MM.1S (cell line): ENCODE data around the gene TCEANC2.

Experiments used
- DNase-seq: peaks from one replicate; pipeline ENCODE4 v3.0.0-alpha.2; 2015
- H2AFZ ChIP-seq: fragments of 300-600 bp; sonication (generic); 2 replicates; pipeline ENCODE4 v1.6.0; 2016; ENCODE audit warnings: antibody characterized with exemption, low read length
- H3F3A ChIP-seq: fragments of 300-600 bp; sonication (generic); 2 replicates; pipeline ENCODE4 v1.6.1; 2016; ENCODE audit warnings: mild to moderate bottlenecking, antibody characterized with exemption, low read length, moderate library complexity, mixed read lengths; ENCODE audit not compliant: insufficient read depth
- H3K27ac ChIP-seq: fragments of 300-600 bp; sonication (generic); 2 replicates; pipeline ENCODE4 v1.5.1; 2016; ENCODE audit warnings: mild to moderate bottlenecking, low read length
- H3K27me3 ChIP-seq: fragments of 300-600 bp; sonication (generic); replicated peaks from 2 replicates; pipeline ENCODE4 v1.6.0; 2016; ENCODE audit warnings: low read length; ENCODE audit not compliant: insufficient read depth
- H3K36me3 ChIP-seq: fragments of 300-600 bp; sonication (generic); replicated peaks from 2 replicates; pipeline ENCODE4 v1.6.1; 2016; ENCODE audit warnings: mild to moderate bottlenecking, low read length, mixed read lengths; ENCODE audit not compliant: insufficient read depth
- H3K4me1 ChIP-seq: fragments of 300-600 bp; sonication (generic); 2 replicates; pipeline ENCODE4 v1.6.1; 2016; ENCODE audit warnings: low read length, mixed read lengths
- H3K4me2 ChIP-seq: fragments of 300-600 bp; sonication (generic); 2 replicates; pipeline ENCODE4 v1.6.0; 2016; ENCODE audit warnings: low read depth, low read length
- H3K4me3 ChIP-seq: fragments of 300-600 bp; sonication (generic); 2 replicates; pipeline ENCODE4 v1.5.1; 2016; ENCODE audit warnings: low read length, mixed read lengths
- H3K79me2 ChIP-seq: fragments of 300-600 bp; sonication (generic); 2 replicates; pipeline ENCODE4 v1.6.1; 2016; ENCODE audit warnings: mixed run types, low read length, mixed read lengths
- H3K9ac ChIP-seq: fragments of 300-600 bp; sonication (generic); 2 replicates; pipeline ENCODE4 v1.6.1; 2016; ENCODE audit warnings: low read length, mixed read lengths
- H3K9me2 ChIP-seq: fragments of 300-600 bp; sonication (generic); replicated peaks from 2 replicates; pipeline ENCODE4 v1.6.1; 2016; ENCODE audit warnings: mild to moderate bottlenecking, low read length, mixed read lengths; ENCODE audit not compliant: insufficient read depth
- H3K9me3 ChIP-seq: fragments of 300-600 bp; sonication (generic); replicated peaks from 2 replicates; pipeline ENCODE4 v1.6.1; 2016; ENCODE audit warnings: mild to moderate bottlenecking, low read length, mixed read lengths; ENCODE audit not compliant: insufficient read depth
- H4K20me1 ChIP-seq: fragments of 300-600 bp; sonication (generic); 2 replicates; pipeline ENCODE4 v1.6.1; 2016; ENCODE audit warnings: mild to moderate bottlenecking, low read length, moderate library complexity, mixed read lengths; ENCODE audit not compliant: insufficient read depth
- EZH2 ChIP-seq: fragments of 300-600 bp; sonication (generic); optimal IDR thresholded peaks from 2 replicates; pipeline ENCODE3; 2017; ENCODE audit warnings: low read depth, mild to moderate bottlenecking, antibody characterized with exemption, low read length, mixed read lengths
- EZH2phosphoT487 ChIP-seq: fragments of 300-600 bp; sonication (generic); IDR thresholded peaks from 2 replicates; pipeline ENCODE4 v1.6.1; 2018; ENCODE audit warnings: antibody characterized with exemption, low read length
- TF ChIP-seq, protein P1 (sequence below): fragments of 300-600 bp; sonication (generic); IDR thresholded peaks from 2 replicates; pipeline ENCODE4 v1.5.1; 2016; ENCODE audit warnings: antibody characterized with exemption, low read length, mixed read lengths

Gene TCEANC2

DNA sequence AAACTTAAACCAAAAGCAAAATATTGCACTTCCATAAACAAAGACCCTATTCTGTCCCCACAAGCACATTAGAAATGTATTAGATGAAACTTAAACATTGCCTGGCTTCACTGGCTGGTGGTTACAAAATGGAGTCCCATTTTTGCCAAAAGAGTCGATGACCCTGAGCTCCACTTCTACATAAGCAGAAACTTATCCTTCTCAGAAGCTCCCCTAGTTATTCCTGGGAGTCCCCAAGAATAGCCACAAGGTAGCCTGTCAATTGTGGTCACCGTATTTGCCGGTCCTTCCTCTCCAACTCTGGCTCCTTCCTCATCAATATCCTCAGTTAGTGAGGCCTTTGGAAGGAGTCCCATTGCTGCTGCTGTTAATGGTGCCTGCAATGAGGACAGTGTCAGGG is 62.1 kb downstream of the TCEANC2 start:
- Histone ChIP-seq H4K20me1 (no peaks in the 10 kb centered on the region), H3K9me2 (no peaks in the 10 kb centered on the region), H2AFZ (no peak overlapping the region), H3K9me3 (no peaks in the 10 kb centered on the region), H3K9ac (no peak overlapping the region), H3K36me3 (no peaks in the 10 kb centered on the region), H3K4me2 (no peak overlapping the region), H3K4me1 (no peaks in the 10 kb centered on the region), H3K79me2 (no peaks in the 10 kb centered on the region), H3F3A (no peaks in the 10 kb centered on the region), H3K4me3 (no peak overlapping the region), H3K27ac (no peak overlapping the region), H3K27me3 (no peaks in the 10 kb centered on the region)
- no peak for TF ChIP-seq EZH2phosphoT487
- TF ChIP-seq EZH2: no peak
- TF ChIP-seq, protein P1, sequence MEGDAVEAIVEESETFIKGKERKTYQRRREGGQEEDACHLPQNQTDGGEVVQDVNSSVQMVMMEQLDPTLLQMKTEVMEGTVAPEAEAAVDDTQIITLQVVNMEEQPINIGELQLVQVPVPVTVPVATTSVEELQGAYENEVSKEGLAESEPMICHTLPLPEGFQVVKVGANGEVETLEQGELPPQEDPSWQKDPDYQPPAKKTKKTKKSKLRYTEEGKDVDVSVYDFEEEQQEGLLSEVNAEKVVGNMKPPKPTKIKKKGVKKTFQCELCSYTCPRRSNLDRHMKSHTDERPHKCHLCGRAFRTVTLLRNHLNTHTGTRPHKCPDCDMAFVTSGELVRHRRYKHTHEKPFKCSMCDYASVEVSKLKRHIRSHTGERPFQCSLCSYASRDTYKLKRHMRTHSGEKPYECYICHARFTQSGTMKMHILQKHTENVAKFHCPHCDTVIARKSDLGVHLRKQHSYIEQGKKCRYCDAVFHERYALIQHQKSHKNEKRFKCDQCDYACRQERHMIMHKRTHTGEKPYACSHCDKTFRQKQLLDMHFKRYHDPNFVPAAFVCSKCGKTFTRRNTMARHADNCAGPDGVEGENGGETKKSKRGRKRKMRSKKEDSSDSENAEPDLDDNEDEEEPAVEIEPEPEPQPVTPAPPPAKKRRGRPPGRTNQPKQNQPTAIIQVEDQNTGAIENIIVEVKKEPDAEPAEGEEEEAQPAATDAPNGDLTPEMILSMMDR: no peak
- no peak for DNase-seq

DNA sequence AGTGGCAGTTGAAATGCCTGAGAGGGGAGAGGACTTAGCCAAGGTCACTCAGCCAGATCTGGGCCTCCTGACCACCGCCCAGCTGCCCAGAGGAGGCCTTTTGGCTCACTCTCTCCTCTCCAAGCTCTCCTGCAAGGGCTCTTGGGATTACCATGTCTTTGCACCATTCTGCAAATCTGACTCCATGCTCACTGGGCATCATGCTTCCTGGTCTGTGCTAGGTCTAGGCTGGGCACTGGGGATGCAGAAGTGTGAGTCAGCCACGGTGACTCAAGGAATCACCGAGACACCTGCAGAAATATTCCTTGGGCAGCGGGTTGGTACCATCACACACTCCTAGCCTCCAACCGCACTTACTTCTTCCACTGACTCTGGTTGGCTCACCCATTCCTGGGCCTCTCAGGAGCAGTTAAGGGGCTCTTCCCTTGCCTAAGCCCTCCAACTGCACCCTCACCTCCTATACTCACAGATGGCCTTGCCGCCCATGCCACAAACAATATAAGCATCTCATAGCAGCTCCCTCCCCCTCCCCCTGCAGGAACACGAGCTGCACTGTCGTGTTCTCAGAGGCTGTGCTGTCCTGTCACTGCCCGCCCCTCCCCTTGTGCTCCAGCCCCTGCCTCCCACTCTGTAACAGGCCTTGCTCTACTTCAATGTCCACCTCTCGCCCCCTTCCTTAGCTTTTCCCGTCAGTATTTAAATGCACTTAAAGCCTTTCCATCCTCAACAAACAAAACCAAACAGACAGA is 64.6 kb downstream of the TCEANC2 start:
- no peaks in the 10 kb centered on the region for H3K79me2 ChIP-seq
- H3K27ac ChIP-seq: no peak overlapping the region
- no peak overlapping the region for H3K9ac ChIP-seq
- no peak overlapping the region for H3K4me3 ChIP-seq
- TF ChIP-seq EZH2phosphoT487 (no peak), EZH2 (no peak)
- TF ChIP-seq, protein P1: no peak
- no peaks in the 10 kb centered on the region for H3K9me2 ChIP-seq
- no peak overlapping the region for H2AFZ ChIP-seq
- H3K4me2 ChIP-seq: no peak overlapping the region
- no peaks in the 10 kb centered on the region for H4K20me1 ChIP-seq
- H3K9me3 ChIP-seq: no peaks in the 10 kb centered on the region
- H3K36me3 ChIP-seq: no peaks in the 10 kb centered on the region
- H3F3A ChIP-seq: no peaks in the 10 kb centered on the region
- H3K27me3 ChIP-seq: no peaks in the 10 kb centered on the region
- no peak for DNase-seq
- H3K4me1 ChIP-seq: 0 out of 2 replicates have a peak, but pooled peaks cover 4% of the 10 kb centered on the region

DNA sequence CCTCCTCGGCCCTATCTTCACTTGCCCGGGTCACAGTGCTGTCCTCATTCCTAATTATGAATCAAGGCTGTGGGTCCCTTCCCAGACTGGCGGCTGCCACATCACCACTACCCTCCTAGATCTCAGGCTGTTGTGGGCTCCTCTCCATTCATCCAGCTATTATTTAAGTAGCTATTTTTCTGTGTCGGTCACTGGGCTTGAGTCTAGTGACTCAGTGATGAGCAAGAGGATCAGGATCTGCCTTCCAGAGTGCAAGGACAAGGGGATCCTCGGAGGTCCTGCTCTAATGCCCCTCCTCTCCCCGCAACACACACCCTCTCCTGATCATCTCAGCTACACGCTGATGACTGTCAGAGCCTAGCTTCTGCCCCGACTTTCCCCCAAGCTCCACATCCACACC is 65.3 kb downstream of the TCEANC2 start:
- no peak for TF ChIP-seq EZH2
- TF ChIP-seq, protein P1: no peak
- TF ChIP-seq EZH2phosphoT487: no peak
- Histone ChIP-seq H3F3A (no peaks in the 10 kb centered on the region), H3K9me2 (no peaks in the 10 kb centered on the region), H3K9me3 (no peaks in the 10 kb centered on the region), H3K36me3 (no peaks in the 10 kb centered on the region), H4K20me1 (no peaks in the 10 kb centered on the region), H3K4me2 (no peak overlapping the region), H3K79me2 (no peaks in the 10 kb centered on the region), H3K27ac (no peak overlapping the region), H3K4me1 (0 out of 2 replicates have a peak, but pooled peaks cover 4% of the 10 kb centered on the region), H3K4me3 (no peak overlapping the region), H2AFZ (no peak overlapping the region), H3K27me3 (no peaks in the 10 kb centered on the region), H3K9ac (no peak overlapping the region)
- DNase-seq: no peak
